IPS DF 19.7 (cell line): ENCODE results near the gene PDGFRA.
"Not testable (repeated sequence)": the region's sequence is repeated elsewhere in the genome, so short reads cannot be mapped to it uniquely, and the experiment has no call there.

Experiments
- DNase-seq: peaks from one replicate; pipeline ENCODE4 v3.0.0-alpha.2; 2013; ENCODE audit warnings: low read depth, low spot score

PDGFRA gene

GRCh38 chr4:54318904-54319303 lies 89.8 kb downstream of the PDGFRA start:
- DNase-seq, result no peak

- no peak for DNase-seq
These were observed 92.0 kb downstream of the PDGFRA start for GRCh38 chr4:54320826-54321685.

GRCh38 chr4:54322818-54323417 lies 93.8 kb downstream of the PDGFRA start:
- DNase-seq, result peak; percentile 67

GRCh38 chr4:54330896-54331295 lies 101.8 kb downstream of the PDGFRA start:
- no peak for DNase-seq

GRCh38 chr4:54332542-54332941 lies 103.4 kb downstream of the PDGFRA start:
- DNase-seq, result no peak

- DNase-seq, result no peak
These were observed 104.6 kb downstream of the PDGFRA start for GRCh38 chr4:54333657-54334056.

GRCh38 chr4:54334769-54335168 lies 105.7 kb downstream of the PDGFRA start:
- not testable (repeated sequence) for DNase-seq

- DNase-seq, result no peak
These were observed 107.9 kb downstream of the PDGFRA start for GRCh38 chr4:54337009-54337408.

GRCh38 chr4:54342067-54342466 lies 113.0 kb downstream of the PDGFRA start:
- DNase-seq, result not testable (repeated sequence)
